ENCODE measurements around the gene SRXN1. TPM values are rescaled to one million over a fixed set of nuclear protein-coding genes. Genes with fewer than 3 reads are reported as not detected.
A peak's percentile ranks its signal among the peaks of the same experiment; 100 is the strongest.

The SRXN1 gene
- total RNA-seq, 2 donors from 2014 or later, result 41.8 to 65.4 TPM

DNA sequence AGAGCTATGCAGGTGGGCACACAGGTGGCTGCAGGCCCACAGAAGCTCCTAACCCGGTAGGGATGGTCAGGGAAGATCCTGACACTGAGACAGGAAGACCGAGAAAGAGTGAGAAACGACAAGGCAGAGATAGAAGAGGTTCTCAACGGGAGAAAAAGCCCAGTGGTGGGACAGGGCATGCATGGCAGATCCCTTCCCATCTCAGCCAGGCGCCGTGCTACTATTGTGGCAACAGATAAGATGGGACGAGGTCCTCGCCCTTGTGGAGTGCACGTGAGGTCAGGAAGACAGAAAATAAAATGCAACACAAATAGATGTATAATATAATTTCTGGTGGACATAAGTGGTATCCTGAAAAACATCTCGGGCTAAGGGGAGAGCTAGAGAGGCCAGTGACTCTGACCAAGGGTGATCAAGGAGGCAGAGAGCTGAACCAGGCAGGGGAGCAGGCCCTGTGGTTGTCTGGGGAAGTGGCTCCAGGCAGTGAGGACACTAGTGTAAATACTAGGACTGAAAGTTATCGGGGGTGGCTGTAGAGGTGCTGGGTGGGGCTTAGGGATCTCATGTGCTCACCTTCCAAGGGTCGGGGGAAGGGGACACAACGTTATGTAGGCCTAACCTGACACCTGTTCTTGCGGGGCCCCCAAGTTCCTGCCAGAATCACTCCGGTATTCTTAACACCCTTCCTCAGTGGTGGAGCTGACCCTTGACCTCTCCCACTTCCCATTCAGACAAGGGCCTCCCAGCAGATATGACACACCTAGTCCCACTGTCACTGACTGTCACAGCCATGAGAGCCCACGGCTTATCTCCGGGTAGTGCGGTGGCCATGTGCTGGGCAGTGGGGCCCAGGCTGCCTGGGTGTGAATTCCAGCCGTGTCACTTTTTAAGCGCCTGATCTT lies 1.0 kb downstream of the SRXN1 start:
- DNase-seq (ENCODE audit: low spot score), result peak; percentile 62
- TF ChIP-seq, protein P1, sequence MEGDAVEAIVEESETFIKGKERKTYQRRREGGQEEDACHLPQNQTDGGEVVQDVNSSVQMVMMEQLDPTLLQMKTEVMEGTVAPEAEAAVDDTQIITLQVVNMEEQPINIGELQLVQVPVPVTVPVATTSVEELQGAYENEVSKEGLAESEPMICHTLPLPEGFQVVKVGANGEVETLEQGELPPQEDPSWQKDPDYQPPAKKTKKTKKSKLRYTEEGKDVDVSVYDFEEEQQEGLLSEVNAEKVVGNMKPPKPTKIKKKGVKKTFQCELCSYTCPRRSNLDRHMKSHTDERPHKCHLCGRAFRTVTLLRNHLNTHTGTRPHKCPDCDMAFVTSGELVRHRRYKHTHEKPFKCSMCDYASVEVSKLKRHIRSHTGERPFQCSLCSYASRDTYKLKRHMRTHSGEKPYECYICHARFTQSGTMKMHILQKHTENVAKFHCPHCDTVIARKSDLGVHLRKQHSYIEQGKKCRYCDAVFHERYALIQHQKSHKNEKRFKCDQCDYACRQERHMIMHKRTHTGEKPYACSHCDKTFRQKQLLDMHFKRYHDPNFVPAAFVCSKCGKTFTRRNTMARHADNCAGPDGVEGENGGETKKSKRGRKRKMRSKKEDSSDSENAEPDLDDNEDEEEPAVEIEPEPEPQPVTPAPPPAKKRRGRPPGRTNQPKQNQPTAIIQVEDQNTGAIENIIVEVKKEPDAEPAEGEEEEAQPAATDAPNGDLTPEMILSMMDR (IDR thresholded peaks at IDR 0.05), result no peak

DNA sequence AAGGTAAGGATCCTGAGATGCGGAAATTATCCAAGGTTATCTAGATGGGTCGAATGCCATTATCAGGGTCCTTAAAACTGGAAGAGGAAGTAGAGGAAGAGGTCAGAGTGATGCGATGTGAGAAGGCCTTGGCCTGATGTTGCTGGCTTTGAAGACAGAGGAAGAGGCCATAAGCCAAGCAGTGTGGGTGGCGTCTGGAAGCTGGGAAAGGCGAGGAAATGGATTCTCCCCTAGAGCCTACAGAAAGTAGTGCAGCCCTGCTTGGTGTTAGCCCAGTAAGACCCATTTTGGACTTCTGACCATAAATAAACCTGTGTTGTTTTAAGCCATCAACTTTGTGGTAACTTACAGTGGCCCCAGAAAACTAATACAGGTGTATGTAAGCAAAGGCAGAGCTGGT lies 2.0 kb downstream of the SRXN1 start:
- Histone ChIP-seq H3K9me3 (peaks cover 0 to 4% of the 10 kb centered on the region in 2 donors), H3K4me1 (peaks cover 0 to 44% of the 10 kb centered on the region in 2 donors), H3K4me3 (no peak overlapping the region), H3K36me3 (peaks cover 43% of the 10 kb centered on the region), H3K27ac (peak overlapping the region; percentile 91 to 95), H3K27me3 (no peaks in the 10 kb centered on the region)
- DNase-seq (ENCODE audit: low spot score), result no peak
- TF ChIP-seq, protein P1 (IDR thresholded peaks at IDR 0.05), result peak in 1 of 2 donors; percentile 14

More for the DNA sequence above, 1.0 kb downstream of the SRXN1 start:
- peaks cover 0 to 4% of the 10 kb centered on the region in 2 donors for H3K9me3 ChIP-seq
- peaks cover 40% of the 10 kb centered on the region for H3K36me3 ChIP-seq
- H3K27me3 ChIP-seq, result no peaks in the 10 kb centered on the region
- H3K4me3 ChIP-seq, result peak overlapping the region; percentile 72 to 82
- H3K4me1 ChIP-seq, result peaks cover 0 to 34% of the 10 kb centered on the region in 2 donors
- peak overlapping the region; percentile 91 to 95 for H3K27ac ChIP-seq

DNA sequence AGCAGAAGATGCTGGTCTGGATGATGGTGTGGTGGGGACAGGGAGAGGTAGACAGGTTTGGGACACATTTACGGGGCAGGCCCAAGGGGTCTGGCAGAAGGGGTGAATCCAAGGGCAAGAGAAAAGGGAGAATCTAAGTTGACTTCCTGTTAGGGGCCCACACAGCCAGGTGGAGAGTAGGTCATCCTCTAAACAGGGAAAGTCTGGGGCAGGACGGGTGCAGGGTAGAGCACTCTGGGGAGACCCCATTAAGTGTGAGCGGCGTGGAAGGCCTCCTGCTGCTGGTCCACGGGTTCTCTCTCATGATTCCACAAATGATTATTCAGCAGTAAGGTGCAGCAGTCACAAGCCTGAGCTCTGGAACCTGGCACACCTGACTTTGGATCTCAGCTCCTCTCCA lies 2.7 kb downstream of the SRXN1 start:
- no peak overlapping the region for H3K4me3 ChIP-seq

DNA sequence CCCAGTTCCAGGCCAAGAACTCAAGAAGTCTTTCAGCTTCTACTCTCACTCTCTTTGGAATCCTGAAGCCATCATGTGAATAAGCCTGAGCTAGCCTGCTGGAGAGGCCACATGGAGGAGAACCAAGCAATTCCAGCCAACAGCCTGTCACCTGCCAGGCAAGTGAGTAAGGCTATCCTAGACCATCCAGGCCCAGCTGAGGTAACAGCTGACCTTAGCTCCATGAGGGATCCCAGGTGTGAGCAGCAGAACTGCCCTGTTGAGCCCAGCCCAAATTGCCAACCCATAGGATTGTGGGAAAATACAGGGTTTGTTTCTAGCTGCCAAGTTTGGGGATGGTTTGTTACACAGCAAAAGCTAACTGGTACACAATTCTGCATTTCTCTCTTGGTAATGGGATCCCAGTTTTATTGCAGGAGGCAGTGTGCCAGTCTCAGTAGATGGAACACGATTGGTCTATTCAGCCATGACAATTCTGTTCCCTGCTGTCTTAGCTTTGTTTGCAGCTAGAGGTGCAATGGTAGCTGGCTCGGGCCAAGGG lies 5.5 kb downstream of the SRXN1 start:
- no peak overlapping the region for H3K4me3 ChIP-seq
- no peak for DNase-seq (ENCODE audit: low spot score)
- TF ChIP-seq, protein P1 (IDR thresholded peaks at IDR 0.05), result no peak
- H3K36me3 ChIP-seq, result peaks cover 43% of the 10 kb centered on the region
- no peak overlapping the region for H3K27ac ChIP-seq
- no peaks in the 10 kb centered on the region for H3K27me3 ChIP-seq
- peaks cover 0 to 4% of the 10 kb centered on the region in 2 donors for H3K9me3 ChIP-seq
- peaks cover 0 to 45% of the 10 kb centered on the region in 2 donors for H3K4me1 ChIP-seq

More for the DNA sequence above, 2.7 kb downstream of the SRXN1 start:
- peaks cover 43% of the 10 kb centered on the region for H3K36me3 ChIP-seq
- H3K9me3 ChIP-seq, result peaks cover 0 to 4% of the 10 kb centered on the region in 2 donors
- H3K4me1 ChIP-seq, result peaks cover 0 to 50% of the 10 kb centered on the region in 2 donors
- H3K27ac ChIP-seq, result no peak overlapping the region
- H3K27me3 ChIP-seq, result no peaks in the 10 kb centered on the region
- TF ChIP-seq, protein P1 (IDR thresholded peaks at IDR 0.05), result no peak
- DNase-seq (ENCODE audit: low spot score), result no peak

DNA sequence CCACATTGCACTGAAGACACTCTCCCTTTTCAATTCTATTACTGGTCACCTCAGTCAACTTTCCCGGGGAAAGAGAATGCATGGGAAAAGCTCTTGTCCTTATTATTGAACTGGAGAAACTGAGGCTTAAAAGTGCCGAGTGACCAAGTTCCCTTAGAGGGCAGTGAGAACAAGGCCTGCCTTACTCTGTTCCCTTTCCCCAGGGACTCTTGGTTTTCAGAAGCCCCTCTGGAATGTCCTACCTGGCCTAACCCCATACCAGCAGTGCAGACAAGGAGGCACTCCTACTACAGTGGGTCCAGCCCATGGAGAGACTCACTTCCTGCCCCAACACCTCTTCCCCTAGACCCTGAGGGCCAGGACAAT lies 6.1 kb downstream of the SRXN1 start:
- H3K4me1 ChIP-seq, result peaks cover 0 to 41% of the 10 kb centered on the region in 2 donors
- TF ChIP-seq, protein P1 (IDR thresholded peaks at IDR 0.05), result no peak
- H3K27me3 ChIP-seq, result no peaks in the 10 kb centered on the region
- H3K4me3 ChIP-seq, result no peak overlapping the region
- H3K36me3 ChIP-seq, result peaks cover 43% of the 10 kb centered on the region
- H3K9me3 ChIP-seq, result peaks cover 0 to 4% of the 10 kb centered on the region in 2 donors
- no peak for DNase-seq (ENCODE audit: low spot score)
- no peak overlapping the region for H3K27ac ChIP-seq
